ENCODE measurements around the gene EFNA5. TPM values are rescaled to one million over a fixed set of nuclear protein-coding genes. Genes with fewer than 3 reads are reported as not detected.

Gene EFNA5
- total RNA-seq, 4 donors from 2014 or later: 2.8 to 5.7 (median 3.7) TPM

- 81% methylated on average over 4 of the region's 4 CpGs for WGBS
- TF ChIP-seq POLR2A (IDR thresholded peaks at IDR 0.05; ENCODE audit: low read depth): no peak
- TF ChIP-seq POLR2AphosphoS5 (IDR thresholded peaks at IDR 0.05): no peak
- Histone ChIP-seq H3K27me3 (no peaks in the 10 kb centered on the region), H3K36me3 (no peaks in the 10 kb centered on the region), H3K4me1 (peaks cover 11 to 17% (median 12%) of the 10 kb centered on the region in 4 donors), H3K4me3 (no peak overlapping the region), H3K27ac (replicated peaks in 1 of 4) (no peak overlapping the region), H3K9me3 (no peaks in the 10 kb centered on the region)
- no peak for DNase-seq (ENCODE audit: extremely low spot score)
- intact Hi-C loops (cut with DNase I): no loop called here
These were observed 94.6 kb downstream of the EFNA5 start for GRCh38 chr5:107576155-107576554.

DNA sequence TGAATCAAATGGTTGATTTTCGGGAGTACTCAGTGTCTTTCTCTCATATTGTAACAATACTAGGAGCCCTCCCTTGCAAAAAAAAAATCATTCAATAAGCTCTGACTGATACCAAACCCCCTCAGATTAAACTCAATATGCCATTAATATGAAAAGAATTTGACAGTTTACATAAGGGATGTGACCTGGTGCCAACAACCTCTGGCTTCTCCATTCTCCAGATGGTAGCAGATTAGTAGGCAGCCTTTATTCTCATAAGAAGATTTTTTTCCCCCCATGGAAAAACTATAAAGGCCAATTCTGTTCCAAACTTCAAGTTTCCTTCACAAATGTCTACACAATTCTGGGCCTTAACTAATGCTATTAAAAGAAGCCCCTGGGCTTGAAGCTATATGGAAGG, 96.5 kb downstream of the EFNA5 start:
- H3K9me3 ChIP-seq: no peaks in the 10 kb centered on the region
- no peaks in the 10 kb centered on the region for H3K36me3 ChIP-seq
- H3K4me3 ChIP-seq: no peak overlapping the region
- H3K27ac ChIP-seq (replicated peaks in 1 of 4): no peak overlapping the region
- 100% methylated on average over 1 of the region's 1 CpG for WGBS
- TF ChIP-seq EP300 (IDR thresholded peaks at IDR 0.05): no peak
- TF ChIP-seq, protein P1, sequence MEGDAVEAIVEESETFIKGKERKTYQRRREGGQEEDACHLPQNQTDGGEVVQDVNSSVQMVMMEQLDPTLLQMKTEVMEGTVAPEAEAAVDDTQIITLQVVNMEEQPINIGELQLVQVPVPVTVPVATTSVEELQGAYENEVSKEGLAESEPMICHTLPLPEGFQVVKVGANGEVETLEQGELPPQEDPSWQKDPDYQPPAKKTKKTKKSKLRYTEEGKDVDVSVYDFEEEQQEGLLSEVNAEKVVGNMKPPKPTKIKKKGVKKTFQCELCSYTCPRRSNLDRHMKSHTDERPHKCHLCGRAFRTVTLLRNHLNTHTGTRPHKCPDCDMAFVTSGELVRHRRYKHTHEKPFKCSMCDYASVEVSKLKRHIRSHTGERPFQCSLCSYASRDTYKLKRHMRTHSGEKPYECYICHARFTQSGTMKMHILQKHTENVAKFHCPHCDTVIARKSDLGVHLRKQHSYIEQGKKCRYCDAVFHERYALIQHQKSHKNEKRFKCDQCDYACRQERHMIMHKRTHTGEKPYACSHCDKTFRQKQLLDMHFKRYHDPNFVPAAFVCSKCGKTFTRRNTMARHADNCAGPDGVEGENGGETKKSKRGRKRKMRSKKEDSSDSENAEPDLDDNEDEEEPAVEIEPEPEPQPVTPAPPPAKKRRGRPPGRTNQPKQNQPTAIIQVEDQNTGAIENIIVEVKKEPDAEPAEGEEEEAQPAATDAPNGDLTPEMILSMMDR (IDR thresholded peaks at IDR 0.05): no peak
- TF ChIP-seq POLR2A (IDR thresholded peaks at IDR 0.05; ENCODE audit: low read depth): no peak
- TF ChIP-seq POLR2AphosphoS5 (IDR thresholded peaks at IDR 0.05): no peak
- H3K27me3 ChIP-seq: no peaks in the 10 kb centered on the region
- intact Hi-C loops (cut with DNase I): no loop called here
- peaks cover 15 to 22% (median 19%) of the 10 kb centered on the region in 4 donors for H3K4me1 ChIP-seq
- DNase-seq (ENCODE audit: extremely low spot score): no peak

DNA sequence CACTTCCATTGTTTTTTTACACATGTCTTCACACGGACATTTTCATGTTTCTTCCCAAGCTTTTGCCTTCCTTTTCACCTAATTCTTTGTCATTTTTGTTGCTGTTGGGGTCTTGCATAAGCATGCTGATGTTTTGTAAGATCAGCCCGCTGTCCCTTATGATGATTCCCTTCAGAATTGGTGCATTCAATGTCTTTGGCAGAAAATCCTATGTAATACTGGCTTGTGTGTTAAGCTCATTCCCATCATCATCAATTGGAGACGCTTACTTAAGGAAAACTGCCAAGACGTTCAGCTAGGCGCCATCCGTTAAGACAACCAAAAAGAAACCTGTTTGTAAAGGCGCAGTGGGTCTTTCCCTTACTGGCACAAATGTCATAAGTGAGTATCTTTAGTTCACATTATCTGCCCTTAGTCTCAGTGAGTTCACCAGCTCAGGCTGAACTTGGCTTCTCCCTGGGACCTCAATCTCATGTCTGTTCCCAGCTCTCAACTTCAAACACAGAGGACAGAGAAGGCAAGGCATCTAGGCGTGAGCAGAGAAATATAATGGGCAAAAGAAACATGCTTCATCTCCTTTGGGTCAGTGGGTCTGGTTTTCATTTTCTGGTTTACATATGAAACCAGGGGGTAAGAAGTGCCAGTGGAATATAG, 97.9 kb downstream of the EFNA5 start:
- no peaks in the 10 kb centered on the region for H3K27me3 ChIP-seq
- intact Hi-C loops (cut with DNase I): no loop called here
- TF ChIP-seq, protein P1 (IDR thresholded peaks at IDR 0.05): no peak
- TF ChIP-seq POLR2AphosphoS5 (IDR thresholded peaks at IDR 0.05): no peak
- TF ChIP-seq EP300 (IDR thresholded peaks at IDR 0.05): no peak
- TF ChIP-seq POLR2A (IDR thresholded peaks at IDR 0.05; ENCODE audit: low read depth): no peak
- no peaks in the 10 kb centered on the region for H3K9me3 ChIP-seq
- WGBS: 92% methylated on average over 8 of the region's 8 CpGs
- no peak for DNase-seq (ENCODE audit: extremely low spot score)
- no peak overlapping the region for H3K4me3 ChIP-seq
- H3K27ac ChIP-seq (replicated peaks in 1 of 4): no peak overlapping the region
- H3K4me1 ChIP-seq: peaks cover 15 to 21% (median 19%) of the 10 kb centered on the region in 4 donors
- no peaks in the 10 kb centered on the region for H3K36me3 ChIP-seq

DNA sequence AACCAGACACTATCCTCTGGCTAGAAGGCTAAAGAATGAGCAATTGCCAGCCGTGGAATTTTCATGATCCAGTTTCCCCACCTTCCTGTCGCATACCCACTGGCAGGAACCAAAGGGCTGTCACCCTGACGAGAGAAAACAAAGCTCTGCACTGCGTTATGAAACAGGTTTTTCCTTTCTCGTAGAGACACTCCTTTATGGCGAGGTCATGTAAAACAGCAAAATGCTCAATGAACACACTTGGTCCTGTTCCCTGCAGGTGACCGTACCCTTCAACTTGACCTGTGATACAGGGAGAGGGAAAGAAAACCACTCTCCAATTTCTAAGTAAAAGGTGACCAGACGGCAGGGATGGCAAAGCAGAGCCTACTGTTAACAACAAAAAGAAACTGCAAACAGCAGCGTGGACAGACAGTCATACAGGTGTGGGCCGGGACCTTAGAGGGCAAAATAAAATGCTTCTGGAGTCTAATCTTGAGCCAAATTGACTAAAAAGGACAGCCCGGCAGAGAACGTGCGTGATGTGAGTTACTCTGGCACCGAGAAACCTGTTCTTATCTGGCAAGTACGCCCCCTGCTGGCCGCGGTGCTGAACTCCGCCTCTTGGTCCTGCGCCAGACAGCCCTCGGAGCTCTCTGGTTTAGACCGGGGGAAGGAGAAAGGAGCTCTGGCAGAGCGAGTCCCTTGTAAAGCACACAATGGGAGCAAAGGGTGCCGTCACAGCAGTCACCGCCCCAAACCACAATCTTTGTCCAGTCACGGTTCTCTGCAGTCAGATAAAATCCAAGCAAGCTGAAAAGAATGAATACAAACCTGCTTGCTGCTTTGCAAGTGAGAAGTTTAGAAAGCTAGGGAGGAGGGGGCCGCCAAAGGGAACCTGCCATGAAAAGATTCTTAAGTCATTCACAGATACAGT, 98.9 kb downstream of the EFNA5 start:
- TF ChIP-seq POLR2AphosphoS5 (IDR thresholded peaks at IDR 0.05) (peak; percentile 55 to 59), POLR2A (IDR thresholded peaks at IDR 0.05; ENCODE audit: low read depth) (no peak), EP300 (IDR thresholded peaks at IDR 0.05) (no peak)
- TF ChIP-seq, protein P1 (IDR thresholded peaks at IDR 0.05): peak; percentile 79 to 98 (median 96)
- intact Hi-C loops (cut with DNase I): no loop called here
- Histone ChIP-seq H3K27ac (replicated peaks in 1 of 4) (peak overlapping the region in 3 of 4 donors; percentile 33 to 53 (median 42)), H3K9me3 (no peaks in the 10 kb centered on the region), H3K27me3 (no peaks in the 10 kb centered on the region), H3K36me3 (no peaks in the 10 kb centered on the region), H3K4me3 (peak overlapping the region; percentile 49 to 57 (median 55)), H3K4me1 (peaks cover 11 to 21% (median 16%) of the 10 kb centered on the region in 4 donors)
- WGBS: 4% methylated on average over 26 of the region's 26 CpGs
- DNase-seq (ENCODE audit: extremely low spot score): peak; percentile 98
